Measurements from ENCODE around the gene XPNPEP2. TPM values are rescaled to one million over a fixed set of nuclear protein-coding genes. Genes with fewer than 3 reads are reported as not detected.
A peak's percentile ranks its signal among the peaks of the same experiment; 100 is the strongest.
"Not testable (repeated sequence)": the region's sequence is repeated elsewhere in the genome, so short reads cannot be mapped to it uniquely, and the experiment has no call there.

The XPNPEP2 gene
- polyA plus RNA-seq, 1 donor = 3.9 TPM

DNA sequence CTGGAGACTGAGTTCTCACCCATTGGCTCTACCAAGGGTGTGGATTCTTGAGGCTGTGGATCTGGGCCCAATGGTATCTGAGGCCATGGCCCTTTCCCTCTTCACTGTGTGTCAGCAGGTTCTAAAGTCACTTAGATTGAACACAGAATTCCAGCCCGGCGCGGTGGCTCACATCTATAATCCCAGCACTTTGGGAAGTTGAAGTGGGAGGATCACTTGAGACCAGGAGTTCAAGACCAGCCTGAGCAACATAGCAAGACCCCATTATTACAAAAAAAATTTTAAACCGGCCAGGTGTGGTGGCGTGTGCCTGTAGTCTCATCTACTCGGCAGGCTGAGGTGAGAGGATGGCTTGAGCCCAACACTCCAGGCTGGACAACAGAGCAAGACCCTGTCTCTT is 18.0 kb upstream of the XPNPEP2 start:
- no peak for DNase-seq

DNA sequence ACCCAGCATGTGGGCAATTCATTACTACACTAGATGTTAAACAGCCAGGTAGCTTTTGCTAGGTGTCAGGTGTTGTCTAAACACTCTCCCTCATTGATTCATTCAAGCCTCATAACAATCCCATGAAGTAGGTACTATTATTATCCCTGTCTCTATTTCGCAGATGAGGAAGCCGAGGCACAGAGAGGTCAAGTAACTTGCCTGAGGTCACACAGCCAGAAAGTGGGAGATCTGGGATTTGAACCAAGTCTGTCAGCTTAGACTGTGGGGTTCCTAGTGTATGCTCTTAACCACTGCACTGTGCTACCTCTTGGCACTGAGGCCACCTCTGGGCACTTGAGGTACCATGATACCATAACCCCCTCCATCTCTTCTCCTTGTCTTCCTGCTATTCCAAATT is 17.4 kb upstream of the XPNPEP2 start:
- no peak for DNase-seq

DNA sequence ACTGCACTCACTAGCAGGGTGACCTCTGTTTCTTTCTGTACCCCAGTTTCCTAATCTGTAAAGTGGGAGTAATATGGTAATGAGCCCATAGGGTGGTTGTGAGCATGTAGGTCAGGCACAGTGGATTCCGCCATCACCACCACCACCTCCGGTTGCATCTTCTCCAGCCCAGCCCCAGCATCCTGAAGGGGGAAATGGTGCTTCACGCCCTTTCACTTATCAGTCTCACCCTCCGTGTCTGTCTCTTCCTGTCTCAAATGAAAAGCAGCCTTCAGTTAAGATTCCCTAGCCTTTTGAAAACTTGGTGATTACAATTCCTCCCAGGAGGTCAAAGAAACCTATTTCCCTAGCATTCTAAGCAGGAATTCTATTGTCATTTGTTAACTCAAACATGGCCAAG is 16.9 kb upstream of the XPNPEP2 start:
- no peak for DNase-seq

DNA sequence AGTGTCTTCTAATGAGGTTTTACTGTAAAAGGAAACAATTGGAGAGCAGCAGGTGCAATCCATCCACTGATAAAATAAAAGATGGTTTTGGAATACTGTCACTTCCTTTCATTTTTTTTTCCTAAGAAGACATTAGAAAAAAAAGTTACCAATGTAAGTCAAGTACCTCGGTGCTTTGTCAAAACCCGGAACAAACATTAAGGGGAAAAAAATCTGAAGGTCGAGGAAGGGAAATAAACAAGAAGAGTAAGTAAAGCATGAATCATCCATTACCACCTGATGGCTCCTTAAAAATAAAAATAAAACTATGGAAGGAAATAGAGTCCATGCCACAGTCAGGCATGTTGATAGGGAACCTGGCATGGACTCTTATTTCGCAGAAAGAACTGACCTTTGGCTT is 15.3 kb upstream of the XPNPEP2 start:
- DNase-seq = no peak

DNA sequence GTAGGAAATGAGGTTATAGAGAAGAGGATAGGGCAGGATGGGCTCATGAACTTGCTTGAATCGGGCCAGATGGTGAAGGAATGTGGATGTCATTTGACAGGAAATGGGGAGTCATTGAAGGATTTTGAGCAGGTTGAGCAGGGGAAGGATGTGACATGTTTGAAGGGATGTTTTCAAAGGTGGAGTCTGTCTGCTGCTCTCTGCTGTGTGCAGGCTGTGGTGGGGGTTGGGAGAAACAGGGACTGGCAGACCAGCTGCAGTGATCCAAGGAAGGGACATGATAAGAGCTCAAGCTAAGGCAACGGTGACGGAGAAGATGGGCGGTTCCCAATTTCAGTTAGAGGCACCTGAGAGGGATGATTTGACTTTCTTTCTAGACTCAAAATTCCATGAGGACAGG is 14.0 kb upstream of the XPNPEP2 start:
- no peak for DNase-seq

DNA sequence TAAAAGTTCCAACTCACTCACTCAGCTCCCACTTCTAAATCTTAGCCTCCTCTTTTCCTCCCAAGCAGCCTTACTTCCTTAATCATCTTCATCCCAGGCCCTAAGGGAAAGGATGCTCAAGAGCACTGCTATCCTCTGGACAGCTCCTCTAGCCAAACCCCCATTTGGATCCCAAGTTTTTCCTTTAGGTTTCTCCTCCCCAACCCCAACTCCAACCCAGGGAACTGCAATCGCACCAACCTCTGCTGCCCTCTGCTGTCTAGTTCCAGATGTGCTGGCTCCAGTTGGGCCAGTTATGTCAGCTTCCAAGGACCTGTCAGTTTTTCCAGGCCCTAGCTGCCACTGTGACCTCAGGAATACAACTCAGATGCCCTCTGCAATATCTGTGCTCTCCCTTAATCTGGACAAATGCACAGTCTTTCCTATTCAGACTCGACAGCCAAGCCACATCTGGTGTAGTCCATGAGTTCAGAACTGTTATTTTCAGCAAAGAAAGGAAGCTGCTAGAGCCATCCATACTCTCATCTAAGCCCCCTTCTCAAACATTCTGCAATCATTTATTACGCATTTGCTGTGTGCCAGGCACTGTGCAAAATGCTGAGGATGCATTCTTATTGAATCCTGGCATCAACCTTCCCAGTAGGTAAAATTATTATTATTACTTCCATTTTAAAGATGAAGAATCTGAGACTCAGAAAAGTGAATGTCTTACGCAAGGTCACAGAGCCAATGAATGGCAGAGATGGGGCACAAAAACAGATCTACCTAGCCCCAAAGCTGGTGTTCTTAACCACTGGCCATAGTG is 12.3 kb upstream of the XPNPEP2 start:
- peak; percentile 69 for DNase-seq

DNA sequence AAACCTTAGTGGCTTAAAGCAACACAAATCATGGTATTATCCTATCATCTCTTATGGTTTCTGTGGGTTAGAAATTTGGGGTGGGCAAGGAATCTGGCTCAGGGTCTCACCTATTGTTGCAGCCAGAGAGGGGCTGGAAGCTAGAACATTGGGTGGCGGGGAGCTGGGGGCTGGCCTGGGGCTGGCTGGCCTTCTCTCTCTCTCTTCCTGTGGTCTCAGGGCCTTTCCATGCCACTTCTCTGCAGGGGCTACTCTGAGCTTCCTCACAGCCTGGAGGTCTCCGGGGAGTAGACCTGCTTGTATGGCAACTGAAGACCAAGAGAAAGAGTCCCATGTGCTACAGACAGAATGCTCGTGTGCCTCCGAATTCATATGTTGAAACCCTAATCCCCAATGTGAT is 10.7 kb upstream of the XPNPEP2 start:
- no peak for DNase-seq

DNA sequence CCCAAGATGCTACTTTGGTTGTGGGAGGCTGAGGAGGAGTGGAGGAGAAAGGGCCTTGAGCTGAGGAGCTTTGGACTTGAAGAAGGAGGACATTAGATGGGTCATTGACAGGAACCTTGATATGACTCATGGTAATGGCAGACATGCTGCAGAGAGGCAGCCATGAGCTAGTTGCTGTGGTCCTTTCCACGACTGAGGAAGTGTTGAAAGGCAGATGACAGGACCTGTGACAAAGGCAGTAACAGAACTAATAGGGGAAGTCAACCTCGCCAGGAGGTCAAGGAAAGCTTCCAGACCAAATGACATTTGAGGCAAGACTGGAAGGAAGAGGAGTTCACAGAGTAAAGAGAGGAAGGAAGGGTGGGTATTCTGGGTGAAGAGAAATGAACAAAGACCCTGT is 7.6 kb upstream of the XPNPEP2 start:
- no peak for DNase-seq

DNA sequence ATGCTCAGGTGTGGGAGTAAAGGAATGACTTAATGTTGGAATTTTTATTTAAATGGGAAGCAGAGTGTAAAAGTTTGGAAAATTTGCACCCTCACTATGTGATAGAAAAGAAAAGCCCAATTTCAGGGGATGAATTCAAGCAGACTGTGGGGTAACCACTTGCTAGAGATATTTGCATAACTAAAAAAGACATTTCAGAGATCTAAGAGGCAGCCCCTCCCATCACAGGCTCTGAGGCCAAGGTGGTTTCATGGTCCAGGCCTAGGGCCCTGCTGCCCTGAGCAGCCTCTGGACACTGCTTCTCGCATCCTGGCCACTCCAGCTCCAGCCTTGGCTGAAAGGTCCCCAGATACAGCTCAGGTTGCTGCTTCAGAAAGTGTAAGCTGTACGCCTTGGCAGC is 5.9 kb upstream of the XPNPEP2 start:
- no peak for DNase-seq

DNA sequence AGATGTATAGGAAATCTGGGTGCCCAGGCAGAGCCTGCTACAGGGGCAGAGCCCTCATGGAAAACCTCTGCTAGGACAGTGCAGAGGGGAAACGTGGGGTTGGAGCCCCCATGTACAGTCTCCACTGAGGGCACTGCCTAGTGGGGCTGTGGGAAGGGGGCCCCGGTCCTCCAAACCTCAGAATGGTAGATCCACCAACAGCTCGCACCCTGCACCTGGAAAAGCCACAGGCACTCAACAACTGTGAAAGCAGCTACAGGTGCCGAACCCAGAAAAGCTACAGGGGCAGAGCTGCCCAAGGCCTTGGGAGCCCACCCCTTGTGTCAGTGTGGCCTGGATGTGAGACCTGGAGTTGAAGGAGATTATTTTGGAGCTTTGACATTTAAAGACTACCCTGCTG is 5.4 kb upstream of the XPNPEP2 start:
- no peak for DNase-seq

DNA sequence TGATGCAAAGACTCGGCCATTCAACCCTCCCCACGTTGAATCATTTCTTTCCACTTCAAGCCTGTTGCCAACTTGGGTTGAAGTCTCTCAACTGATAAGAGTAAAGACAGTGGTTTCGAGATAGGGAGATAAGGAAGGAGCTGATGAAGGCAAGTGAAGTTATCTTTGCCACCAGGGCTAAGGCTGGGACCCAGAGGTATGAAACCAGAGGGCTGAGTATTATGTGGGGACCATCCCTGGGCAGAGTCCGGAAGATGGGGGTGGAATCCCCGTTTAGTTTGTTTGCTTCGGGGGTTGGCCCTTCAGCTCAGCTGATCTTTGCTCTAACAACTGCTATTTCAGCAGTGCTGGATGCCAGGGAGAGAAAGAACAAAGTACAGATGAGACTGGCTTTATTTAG is 2.3 kb upstream of the XPNPEP2 start:
- no peak for DNase-seq

DNA sequence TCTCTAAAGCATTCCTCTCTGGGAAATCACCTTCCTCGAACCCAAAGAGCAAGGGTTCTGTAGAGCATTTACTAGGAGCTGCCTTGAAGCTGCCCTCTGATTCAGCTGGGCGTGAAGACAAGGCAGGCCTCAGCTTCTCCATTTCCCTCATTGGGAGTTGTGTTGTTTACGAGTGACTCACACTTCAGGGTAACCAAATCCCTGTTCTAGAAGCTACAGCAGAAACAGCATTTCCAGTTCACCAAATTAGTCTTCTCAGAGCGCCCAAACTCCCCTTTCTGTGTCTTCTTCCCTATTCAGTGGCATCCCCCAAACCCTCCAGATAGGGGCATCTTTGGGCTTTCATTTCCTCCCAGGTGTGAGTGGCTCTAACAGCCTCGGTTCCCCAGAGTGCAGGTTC is 863 bp upstream of the XPNPEP2 start:
- no peak for DNase-seq

DNA sequence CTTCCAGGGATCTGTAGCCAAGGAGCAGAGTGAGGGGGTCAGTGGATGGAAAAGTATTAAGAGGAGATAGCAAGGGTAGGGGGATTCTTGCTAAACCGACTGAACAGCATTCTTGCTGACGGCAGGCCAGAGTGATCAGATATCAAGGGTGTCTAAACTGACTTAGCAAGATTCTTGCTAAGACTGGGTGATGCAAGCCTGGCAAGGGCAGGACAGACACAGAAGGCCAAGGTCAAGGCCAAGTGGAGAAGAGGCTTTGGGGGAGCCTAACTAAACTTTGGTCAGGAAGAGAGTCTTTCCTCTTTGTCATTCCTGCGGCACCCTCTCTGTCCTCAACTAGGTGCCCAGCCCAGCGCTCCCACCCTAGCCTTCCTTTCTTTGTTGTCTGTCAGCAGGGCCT is 799 bp downstream of the XPNPEP2 start:
- DNase-seq = no peak

DNA sequence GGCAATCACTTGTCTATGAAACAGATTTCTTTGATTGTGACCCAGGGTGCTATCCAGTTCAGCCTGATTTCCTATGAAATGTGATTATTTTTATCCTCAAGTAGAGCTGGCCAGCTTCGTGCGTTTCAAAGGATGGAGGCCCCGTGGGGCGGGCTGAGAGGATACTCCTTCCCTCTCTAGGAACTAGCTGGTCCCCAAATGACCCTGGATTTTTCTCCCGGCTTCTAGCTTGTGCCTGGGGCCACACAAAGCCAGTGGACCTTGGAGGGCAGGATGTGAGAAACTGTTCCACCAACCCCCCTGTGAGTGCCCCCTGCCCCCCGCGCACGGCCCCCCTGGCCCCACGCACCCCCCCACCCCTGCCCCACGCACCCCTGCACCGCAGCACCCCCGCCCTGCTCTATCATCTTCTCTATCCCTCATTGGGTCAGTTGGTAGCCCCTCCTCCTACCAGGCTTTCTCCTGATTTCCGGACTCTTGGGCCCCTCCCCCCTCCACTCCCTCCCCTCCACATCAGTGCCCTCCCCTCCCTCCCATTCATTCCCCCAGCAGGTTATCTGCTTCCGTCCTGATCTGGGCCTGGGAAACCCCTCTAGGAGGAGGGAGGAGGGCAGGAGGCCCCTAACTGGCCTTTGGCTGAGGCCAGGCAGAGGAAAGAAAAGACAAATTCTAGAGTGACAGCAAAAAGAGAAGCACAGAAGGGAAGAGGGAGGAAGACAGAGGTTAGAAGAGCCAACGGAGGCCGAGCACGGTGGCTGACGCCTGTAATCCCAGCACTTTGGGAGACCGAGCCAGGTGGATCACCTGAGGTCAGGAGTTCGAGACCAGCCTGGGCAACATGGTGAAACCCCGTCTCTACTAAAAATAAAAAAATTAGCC is 3.3 kb downstream of the XPNPEP2 start:
- no peak for DNase-seq

DNA sequence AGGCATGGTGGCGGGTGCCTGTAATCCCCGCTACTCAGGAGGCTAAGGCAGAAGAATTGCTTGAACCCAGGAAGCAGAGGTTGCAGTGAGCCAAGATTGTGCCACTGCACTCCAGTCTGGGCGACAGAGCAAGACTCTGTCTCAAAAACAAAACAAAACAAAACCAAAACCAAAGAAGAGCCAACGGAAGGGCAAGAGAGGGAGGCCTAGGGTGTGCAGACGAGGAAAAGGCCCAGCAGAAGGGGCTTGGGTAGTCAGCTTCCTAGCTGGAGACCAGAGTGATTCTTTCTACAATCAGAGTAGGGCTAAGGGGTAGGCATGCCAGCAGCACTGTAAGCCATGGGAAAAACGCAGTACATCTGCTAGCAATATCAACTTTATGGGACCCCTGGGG is 4.0 kb downstream of the XPNPEP2 start:
- DNase-seq = not testable (repeated sequence)

DNA sequence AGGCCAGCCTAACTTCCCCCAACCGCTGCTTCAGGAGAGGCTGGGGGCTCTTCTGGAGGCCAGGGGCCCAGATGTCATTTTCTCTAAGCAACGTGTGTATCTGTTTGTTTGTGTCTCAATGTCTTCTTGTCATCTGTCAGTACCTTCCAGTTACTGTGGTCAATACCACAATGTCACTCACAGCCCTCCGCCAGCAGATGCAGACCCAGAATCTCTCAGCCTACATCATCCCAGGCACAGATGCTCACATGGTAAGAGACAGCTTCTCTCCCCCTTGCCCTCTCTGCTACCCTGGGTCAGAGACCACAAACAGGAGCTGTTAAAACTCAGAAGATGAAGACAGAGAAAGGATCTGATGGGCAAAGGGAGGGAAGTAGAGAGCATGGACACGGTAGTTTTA is 5.0 kb downstream of the XPNPEP2 start:
- DNase-seq = no peak

DNA sequence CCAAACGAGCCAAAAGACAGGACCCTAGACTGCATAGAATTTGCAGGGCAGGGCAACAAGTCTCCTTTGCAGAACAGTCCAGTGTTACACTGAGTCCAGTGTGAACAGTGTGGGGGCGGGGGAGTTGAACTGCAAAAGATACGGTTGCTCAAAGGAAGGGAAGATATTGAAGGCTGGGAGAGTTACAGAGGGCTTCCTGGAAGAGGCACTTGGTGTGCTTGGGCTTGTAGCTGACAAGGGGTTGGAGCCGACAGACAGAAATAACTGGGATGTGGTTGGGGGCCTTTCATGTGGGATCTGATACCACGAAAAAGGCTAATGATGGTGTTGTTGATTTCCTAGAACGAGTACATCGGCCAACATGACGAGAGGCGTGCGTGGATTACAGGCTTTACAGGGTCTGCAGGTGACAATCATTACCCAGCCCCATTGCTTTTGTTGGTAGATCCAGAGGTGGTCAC is 6.1 kb downstream of the XPNPEP2 start:
- no peak for DNase-seq

DNA sequence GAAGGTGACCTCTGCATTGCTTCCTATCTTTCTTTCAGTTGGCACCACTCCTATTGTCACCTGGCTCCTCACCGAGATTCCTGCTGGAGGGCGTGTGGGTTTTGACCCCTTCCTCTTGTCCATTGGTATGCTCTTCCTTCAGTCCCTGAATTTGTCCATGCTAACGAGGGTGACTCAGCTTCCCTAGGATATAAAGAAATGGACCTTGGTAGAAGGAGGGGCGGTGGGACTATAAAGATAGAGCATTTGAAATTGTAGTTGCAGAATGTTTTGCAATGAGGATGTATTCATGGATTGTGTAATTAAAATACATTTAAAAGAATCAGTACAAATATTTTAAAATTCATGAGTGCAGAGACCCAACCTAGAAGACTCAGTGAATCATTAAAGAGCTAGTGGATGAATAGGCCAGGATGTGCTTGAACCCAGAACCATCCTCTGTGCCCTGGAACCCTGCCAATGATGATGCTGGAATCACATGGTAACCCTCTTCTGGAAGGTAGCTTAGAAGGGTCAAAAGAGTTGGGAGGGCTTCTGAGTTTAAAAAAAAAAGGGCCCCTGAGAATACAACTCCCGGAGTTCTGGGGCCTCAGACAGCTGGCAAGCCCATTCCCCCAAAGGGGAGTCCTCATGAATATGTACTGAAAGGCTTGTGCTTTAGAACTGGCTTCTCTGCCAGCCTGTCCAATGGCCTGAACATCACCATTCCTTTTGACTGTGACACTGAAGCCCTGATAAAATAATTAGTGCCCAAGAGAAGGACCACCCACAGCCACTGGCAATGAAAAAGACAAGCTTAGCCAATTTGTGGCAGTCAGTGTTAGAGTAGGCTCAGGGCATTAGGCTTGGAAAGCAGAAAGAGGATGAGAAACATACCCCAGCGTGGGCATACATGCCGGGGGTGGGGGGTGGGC is 8.0 kb downstream of the XPNPEP2 start:
- DNase-seq = no peak

DNA sequence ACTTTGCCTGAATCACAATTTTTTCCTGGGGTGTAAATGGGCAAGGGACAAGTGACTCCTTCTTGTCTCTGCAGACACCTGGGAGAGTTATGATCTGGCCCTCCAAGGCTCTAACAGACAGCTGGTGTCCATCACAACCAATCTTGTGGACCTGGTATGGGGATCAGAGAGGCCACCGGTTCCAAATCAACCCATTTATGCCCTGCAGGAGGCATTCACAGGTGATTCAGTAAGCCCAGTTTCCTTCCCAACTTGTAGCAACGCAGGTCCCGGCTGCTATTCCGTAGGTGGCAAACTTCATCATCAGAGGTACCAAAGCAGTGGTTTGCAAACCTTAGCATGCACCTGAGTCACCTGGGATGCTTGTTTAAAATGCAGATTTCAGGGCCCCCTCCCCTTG is 8.8 kb downstream of the XPNPEP2 start:
- DNase-seq = no peak

DNA sequence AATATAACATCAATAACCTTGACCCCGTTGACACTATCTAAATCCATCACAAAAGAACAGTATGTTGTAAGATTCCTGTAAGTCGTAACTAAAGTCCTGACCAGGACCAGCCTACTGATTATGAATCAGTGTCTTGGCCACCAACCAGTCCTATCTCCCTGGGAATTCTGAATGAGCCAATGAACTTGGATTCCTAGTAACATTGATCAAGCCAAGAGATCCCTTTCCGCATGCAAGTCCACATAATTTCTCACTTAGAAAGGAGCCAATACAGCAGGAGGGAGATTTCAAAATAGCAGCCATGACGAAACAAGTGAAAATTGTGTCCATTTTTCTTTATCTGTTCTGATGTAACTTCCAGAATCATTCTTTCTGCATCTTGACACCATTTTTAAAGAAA is 9.5 kb downstream of the XPNPEP2 start:
- DNase-seq = peak; percentile 53

DNA sequence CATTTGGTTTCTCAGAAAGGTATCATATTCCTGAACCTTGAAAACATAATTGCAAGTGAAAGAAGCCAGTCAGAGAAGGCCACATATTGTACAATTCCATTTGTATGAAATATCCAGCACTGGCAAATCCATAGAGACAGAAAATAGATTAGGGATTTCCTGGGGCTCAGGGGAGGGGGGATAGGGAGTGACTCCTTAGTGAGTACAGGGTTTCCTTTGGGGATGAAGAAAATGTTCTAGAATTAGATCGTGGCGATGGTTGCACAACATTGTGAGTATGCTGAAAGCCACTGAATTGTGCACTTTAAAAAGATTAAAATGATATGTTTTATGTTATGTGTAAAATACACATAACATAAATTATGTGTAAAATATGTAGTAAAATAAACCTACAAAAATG is 10.3 kb downstream of the XPNPEP2 start:
- DNase-seq = no peak

DNA sequence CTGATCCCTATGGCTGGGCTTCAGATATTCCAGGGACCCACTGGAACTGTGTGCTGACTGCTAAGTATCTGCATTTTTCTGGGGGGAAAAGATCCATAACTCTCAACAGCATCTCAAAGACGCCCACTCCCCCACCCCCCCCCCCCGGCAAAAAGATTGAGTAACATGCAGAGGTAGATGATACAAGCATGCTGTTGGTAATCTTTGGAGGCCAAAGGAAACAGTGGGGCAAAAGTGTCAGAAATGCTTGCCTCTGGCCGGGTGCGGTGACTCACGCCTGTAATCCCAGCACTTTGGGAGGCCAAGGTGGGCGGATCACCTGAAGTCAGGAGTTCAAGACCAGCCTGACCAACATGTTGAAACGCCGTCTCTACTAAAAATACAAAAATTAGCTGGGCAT is 12.2 kb downstream of the XPNPEP2 start:
- DNase-seq = no peak
